Cardiac fibroblast (primary cell): ENCODE measurements around the gene SZRD1.

Source experiments
- DNase-seq, 2 donors: peaks; one replicate each; pipeline versions ENCODE4 v3.0.0 to v3.0.0-alpha.2; 2010; ENCODE audit warnings: low read depth in 2 of 2
- H3K4me3 ChIP-seq, 2 donors: replicated peaks in 1 of 2; 1 replicate in 1 of 2; 2 replicates in 1 of 2; pipeline ENCODE4 v1.5.1; 2011; ENCODE audit warnings: low read depth in 2 of 2, low read length in 2 of 2, mild to moderate bottlenecking in 2 of 2, moderate library complexity in 1 of 2
- TF ChIP-seq, protein P1 (sequence below): IDR thresholded peaks from one replicate; pipeline ENCODE4 v1.5.1; 2011; ENCODE audit warnings: low read depth, mild to moderate bottlenecking, low read length, inconsistent platforms

The SZRD1 gene

DNA sequence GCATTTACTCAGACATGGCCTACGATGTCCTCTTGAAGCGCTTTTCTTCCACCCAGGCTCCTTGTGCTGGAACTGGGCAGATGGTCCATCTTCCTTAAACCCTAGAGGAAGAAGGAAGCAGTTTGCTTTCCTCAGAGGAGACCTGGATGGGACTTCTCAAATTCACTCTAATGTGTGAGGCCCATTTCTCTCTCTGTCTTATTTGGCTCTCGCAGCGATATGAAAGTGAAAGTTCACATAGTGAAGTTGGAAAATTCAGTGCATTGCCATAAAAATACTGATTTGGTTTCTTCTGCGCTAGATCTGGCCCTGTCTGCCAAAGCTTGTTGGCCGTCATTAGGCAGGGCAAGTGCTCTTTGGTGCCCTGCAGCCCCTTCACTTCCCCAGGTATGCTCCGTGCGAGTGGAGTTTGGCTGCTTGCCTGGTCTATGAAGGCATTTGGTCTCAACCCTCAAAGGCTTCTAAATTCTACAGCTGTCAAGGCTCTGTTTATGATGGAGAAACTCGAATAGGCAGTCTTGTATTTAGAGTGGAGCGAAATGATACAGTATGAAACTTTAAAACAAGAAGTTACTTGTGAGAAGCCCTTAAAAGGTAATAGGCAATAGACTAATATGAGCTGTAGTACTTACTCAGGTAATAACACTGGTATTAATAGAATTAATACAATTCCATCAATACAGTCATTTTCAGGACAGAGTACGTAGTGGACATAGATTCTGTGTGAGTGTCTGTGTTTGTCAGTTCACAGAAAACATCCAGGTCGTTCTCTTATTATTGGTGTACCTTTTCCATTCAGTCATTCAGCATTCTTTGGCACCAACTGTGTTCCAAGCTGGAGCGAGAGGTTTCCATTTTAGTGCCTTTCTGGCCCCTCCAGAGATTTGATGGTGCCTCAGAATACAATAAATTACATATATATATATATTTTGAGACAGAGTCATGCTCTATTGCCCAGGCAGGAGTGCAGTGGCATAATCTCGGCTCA, 20.5 kb downstream of the SZRD1 start:
- H3K4me3 ChIP-seq: peak overlapping the region; percentile 6 to 27
- peak in 1 of 2 donors; percentile 44 for DNase-seq
- TF ChIP-seq, protein P1, sequence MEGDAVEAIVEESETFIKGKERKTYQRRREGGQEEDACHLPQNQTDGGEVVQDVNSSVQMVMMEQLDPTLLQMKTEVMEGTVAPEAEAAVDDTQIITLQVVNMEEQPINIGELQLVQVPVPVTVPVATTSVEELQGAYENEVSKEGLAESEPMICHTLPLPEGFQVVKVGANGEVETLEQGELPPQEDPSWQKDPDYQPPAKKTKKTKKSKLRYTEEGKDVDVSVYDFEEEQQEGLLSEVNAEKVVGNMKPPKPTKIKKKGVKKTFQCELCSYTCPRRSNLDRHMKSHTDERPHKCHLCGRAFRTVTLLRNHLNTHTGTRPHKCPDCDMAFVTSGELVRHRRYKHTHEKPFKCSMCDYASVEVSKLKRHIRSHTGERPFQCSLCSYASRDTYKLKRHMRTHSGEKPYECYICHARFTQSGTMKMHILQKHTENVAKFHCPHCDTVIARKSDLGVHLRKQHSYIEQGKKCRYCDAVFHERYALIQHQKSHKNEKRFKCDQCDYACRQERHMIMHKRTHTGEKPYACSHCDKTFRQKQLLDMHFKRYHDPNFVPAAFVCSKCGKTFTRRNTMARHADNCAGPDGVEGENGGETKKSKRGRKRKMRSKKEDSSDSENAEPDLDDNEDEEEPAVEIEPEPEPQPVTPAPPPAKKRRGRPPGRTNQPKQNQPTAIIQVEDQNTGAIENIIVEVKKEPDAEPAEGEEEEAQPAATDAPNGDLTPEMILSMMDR: no peak

DNA sequence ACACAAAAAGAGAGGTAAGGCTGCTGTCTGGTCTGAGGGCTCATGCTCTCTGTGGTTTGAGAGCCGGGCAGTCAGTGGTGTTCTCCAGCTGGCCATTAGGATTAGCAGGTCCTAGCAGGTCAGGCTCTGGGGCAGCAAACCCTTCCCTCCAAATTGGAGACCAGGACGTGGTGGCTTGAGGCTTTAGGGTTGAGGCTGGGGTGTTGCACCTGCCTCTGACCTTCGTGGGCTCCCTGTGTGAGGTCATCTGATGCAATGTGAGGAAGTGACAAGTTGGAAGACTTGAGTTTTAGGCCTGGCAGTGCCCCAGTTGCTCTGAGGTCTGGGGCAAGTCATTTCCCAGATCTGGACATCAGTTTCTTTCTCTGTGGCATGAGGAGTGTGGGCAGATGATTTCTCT, 24.4 kb downstream of the SZRD1 start:
- H3K4me3 ChIP-seq: no peak overlapping the region
- TF ChIP-seq, protein P1: no peak

DNA sequence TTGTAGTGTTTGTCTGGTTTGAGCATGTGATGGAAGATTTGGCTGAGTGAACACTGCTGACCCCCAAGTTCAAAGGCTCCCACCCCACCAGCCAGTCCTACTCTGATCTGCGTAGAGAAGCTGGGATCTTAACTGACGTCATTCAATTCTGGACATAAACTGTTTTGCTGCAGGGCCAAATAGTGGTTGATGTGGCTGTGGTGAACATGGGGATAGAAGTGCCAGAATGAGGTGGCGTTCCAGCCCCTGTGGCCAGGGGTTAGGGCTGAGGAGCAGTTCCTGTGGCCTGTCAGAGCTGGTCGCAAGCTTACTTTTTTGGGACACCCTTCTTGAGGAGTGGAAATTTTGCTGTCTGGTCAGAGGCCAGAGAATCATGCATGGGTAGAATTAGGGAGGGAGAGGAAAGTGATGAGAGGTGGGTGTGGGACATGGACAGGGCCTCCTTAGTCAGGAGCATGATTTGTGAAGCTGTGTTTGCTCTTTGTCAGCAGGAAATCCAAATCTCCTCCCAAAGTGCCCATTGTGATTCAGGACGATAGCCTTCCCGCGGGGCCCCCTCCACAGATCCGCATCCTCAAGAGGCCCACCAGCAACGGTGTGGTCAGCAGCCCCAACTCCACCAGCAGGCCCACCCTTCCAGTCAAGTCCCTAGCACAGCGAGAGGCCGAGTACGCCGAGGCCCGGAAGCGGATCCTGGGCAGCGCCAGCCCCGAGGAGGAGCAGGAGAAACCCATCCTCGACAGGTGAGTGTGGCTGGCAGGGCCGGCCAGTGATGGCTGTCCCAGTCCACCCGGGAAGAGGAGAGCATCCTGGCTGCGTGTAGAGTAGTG, 25.9 kb downstream of the SZRD1 start:
- TF ChIP-seq, protein P1: no peak
- H3K4me3 ChIP-seq: no peak overlapping the region
- DNase-seq: peak in 1 of 2 donors; percentile 19

More for the DNA sequence above, 24.4 kb downstream of the SZRD1 start:
- no peak for DNase-seq

DNA sequence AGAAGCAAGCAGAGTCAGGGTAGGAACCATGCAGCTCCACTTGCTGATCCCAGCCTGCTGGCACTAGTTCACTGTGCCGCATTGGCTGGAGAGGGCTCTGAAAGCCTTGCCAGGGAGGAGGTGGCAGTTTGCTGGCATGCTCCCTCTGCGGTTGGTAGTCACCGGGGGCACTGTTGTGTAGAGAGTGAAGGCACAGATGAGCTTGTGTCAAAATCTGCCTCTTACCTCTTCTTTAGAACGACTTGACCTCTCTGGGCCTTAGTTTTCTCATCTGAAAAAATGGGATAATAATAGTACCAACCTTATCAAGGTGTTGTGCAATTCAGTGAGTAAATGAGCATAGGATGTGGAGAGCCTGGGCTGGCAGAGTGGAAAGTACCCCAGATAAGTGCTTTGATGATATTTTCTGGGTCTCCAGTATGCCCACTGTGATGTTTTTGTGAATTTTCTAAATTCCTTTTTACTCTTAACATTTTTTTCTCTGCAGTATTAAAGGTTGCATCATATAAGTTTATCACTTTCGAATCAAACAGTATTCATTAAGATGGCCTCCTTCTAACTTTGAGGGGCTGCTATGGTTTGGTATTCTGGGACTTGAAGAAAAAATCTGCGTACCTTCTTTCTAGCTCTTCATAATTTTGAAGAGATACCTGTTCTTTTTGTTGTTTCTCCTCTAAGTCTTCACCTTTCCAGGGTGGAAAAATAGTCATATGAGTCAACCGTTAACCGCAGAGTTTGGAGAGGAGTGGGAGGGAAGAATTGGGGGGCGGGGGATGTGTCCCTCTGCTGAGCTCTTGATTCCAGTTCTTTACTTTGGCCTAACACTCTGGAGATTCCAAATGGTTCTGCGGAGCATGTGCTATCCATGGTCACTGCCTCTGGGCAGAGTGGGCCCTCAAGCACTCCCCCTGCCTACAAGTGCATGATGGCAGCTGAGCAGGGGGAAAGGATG, 26.8 kb downstream of the SZRD1 start:
- TF ChIP-seq, protein P1: no peak
- H3K4me3 ChIP-seq: no peak overlapping the region
- peak in 1 of 2 donors; percentile 16 for DNase-seq

DNA sequence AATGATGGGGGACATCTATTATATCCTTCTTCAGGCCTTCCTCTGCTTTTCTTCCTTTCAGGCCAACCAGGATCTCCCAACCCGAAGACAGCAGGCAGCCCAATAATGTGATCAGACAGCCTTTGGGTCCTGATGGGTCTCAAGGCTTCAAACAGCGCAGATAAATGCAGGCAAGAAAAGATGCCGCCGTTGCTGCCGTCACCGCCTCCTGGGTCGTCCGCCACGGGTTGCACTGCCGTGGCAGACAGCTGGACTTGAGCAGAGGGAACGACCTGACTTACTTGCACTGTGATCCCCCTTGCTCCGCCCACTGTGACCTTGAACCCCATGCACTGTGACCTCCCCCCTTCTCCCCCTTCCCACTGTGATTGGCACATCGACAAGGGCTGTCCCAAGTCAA, 27.9 kb downstream of the SZRD1 start:
- no peak for DNase-seq
- TF ChIP-seq, protein P1: no peak
- H3K4me3 ChIP-seq: no peak overlapping the region

DNA sequence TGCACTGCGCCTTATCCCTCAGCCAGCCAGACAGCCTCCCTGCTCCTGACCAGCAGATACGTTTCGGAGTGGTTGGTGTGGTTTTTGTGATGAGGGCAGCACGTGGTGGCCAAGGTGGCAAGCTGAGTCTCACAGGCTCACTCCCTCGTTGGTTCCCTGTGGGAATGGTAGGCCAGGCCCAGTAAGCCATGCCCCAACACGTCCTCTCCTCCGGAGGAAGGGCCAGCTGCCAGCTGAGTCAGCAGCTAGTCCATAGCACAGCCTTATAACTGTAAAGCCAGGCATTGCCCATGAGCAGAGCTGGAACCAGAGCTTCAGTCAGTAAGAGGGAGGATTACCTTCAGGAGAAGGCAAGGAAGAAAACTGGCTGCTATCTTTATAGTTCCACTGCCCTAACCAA, 29.5 kb downstream of the SZRD1 start:
- peak; percentile 82 to 88 for DNase-seq
- TF ChIP-seq, protein P1: no peak
- no peak overlapping the region for H3K4me3 ChIP-seq
